Suprapubic skin (tissue), 3 donors: ENCODE measurements around the gene ZNF608.

Source experiments
- CTCF ChIP-seq, 2 donors: fragments of 200-600 bp in 1 of 2; fragments of 450-650 bp in 1 of 2; sonication (generic) in 1 of 2; IDR thresholded peaks; one replicate each; pipeline ENCODE4 v1.5.1; 2016 to 2019; ENCODE audit warnings: antibody characterized with exemption in 2 of 2, mild to moderate bottlenecking in 1 of 2, moderate library complexity in 1 of 2
- EP300 ChIP-seq: sonication (generic); formaldehyde crosslinking; IDR thresholded peaks from one replicate; pipeline ENCODE4 v1.6.1; 2017; ENCODE audit warnings: antibody characterized with exemption
- POLR2A ChIP-seq, 2 donors: fragments of 450-650 bp; IDR thresholded peaks; one replicate each; pipeline ENCODE4 v1.6.1; 2017; ENCODE audit warnings: antibody characterized with exemption in 2 of 2, mild to moderate bottlenecking in 2 of 2, moderate library complexity in 2 of 2

GRCh38 chr5:124733329-124733650, 13.1 kb downstream of the ZNF608 start:
- TF ChIP-seq CTCF (IDR thresholded peaks at IDR 0.05) (no peak), EP300 (no peak), POLR2A (IDR thresholded peaks at IDR 0.05) (no peak)
